Small intestine (tissue), 7 donors: ENCODE measurements around the gene SLC30A4. TPM values are rescaled to one million over a fixed set of nuclear protein-coding genes. Genes with fewer than 3 reads are reported as not detected.

Source experiments
- DNase-seq, 2 donors: peaks; one replicate each; pipeline versions ENCODE4 v3.0.0 to v3.0.0-alpha.2; 2013
- FAIRE-seq: peaks from 2 replicates; lab custom pipeline; 2012; peaks lifted over from hg19 to GRCh38; lab: Jason Lieb, UNC
- H3K27ac ChIP-seq, 3 donors: one replicate each; pipeline ENCODE4 v1.5.1; 2013; ENCODE audit warnings: low read length in 2 of 3, mild to moderate bottlenecking in 2 of 3, control low read depth in 1 of 3, inconsistent platforms in 1 of 3, low read depth in 1 of 3, moderate library complexity in 1 of 3
- H3K27me3 ChIP-seq, 3 donors: one replicate each; pipeline ENCODE4 v1.6.1; 2013; ENCODE audit warnings: low read length in 3 of 3, inconsistent platforms in 1 of 3; ENCODE audit not compliant: control insufficient read depth in 3 of 3, insufficient read depth in 3 of 3
- H3K36me3 ChIP-seq, 3 donors: one replicate each; pipeline ENCODE4 v1.6.1; 2013; ENCODE audit warnings: low read length in 3 of 3, inconsistent platforms in 1 of 3, low read depth in 1 of 3, mild to moderate bottlenecking in 1 of 3, moderate library complexity in 1 of 3; ENCODE audit not compliant: control insufficient read depth in 3 of 3, insufficient read depth in 2 of 3
- H3K4me1 ChIP-seq, 3 donors: one replicate each; pipeline ENCODE4 v1.6.1; 2013; ENCODE audit warnings: low read length in 2 of 3, inconsistent platforms in 1 of 3, low read depth in 1 of 3, mild to moderate bottlenecking in 1 of 3, moderate library complexity in 1 of 3; ENCODE audit not compliant: control insufficient read depth in 3 of 3, insufficient read depth in 2 of 3
- H3K4me3 ChIP-seq, 3 donors: one replicate each; pipeline ENCODE4 v1.5.1; 2013; ENCODE audit warnings: low read length in 3 of 3, control low read depth in 1 of 3, inconsistent platforms in 1 of 3, low read depth in 1 of 3, mild to moderate bottlenecking in 1 of 3, moderate library complexity in 1 of 3
- H3K9me3 ChIP-seq, 2 donors: one replicate each; pipeline ENCODE4 v1.6.1; 2013; ENCODE audit warnings: low read depth in 1 of 2, low read length in 1 of 2; ENCODE audit not compliant: control insufficient read depth in 2 of 2, insufficient read depth in 1 of 2
- WGBS, 3 donors: extraction: QIAGEN DNeasy Blood & Tissue Kit; methylation state at CpG; one replicate each; pipeline ENCODE4 v1.1.7; 2013; 5-methylcytosine and 5-hydroxymethylcytosine counted together
- polyA plus RNA-seq, 4 donors: library from polyadenylated mRNA; stranded (reverse) in 3 of 4; unstranded in 1 of 4; fragments of 200-250 nt in 3 of 4; fragments of 120-200 nt in 1 of 4; gene quantifications; one replicate each; pipeline versions ENCODE4 v1.2.1 to v1.2.3, GENCODE V29; 2013
- donor health status: healthy with polysubstance abuse.
- donor health status: control.
- donor health status: control.
- donor health status: Bipolar disorder and iron deficiency.
- donor health status: healthy.

The SLC30A4 gene
- polyA plus RNA-seq, 4 donors, result 3.2 to 13.6 (median 8.9) TPM

- Histone ChIP-seq H3K36me3 (no peaks in the 10 kb centered on the region), H3K4me1 (peaks cover 0 to 10% (median 0%) of the 10 kb centered on the region in 3 donors), H3K27ac (no peak overlapping the region), H3K4me3 (no peak overlapping the region), H3K9me3 (no peaks in the 10 kb centered on the region), H3K27me3 (peaks cover 0 to 2% (median 0%) of the 10 kb centered on the region in 3 donors)
- no peak for DNase-seq
- FAIRE-seq, result no peak
- WGBS, 3 donors, result 78 to 94% (median 92%) methylated on average over 8 of the region's 8 CpGs
Measured at GRCh38 chr15:45471151-45471550, 51.4 kb downstream of the SLC30A4 start.

DNA sequence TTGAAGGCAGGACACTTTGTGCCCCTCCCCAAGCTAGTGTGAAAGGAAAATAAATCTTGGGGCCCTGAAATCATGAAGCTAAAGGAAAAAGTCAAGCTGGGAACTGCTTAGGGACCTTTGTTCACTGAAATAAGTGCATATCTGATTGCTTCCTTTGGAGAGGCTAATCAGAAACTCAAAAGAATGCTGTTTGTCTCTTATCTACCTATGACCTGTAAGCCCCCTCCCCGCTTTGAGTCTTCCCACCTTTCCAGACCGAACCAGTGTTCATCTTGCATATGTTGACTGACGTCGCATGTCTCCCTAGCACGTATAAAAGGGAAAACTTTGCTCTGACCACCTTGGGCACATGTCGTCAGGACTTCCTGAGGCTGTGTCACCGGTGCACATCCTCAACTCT lies 53.1 kb downstream of the SLC30A4 start:
- no peaks in the 10 kb centered on the region for H3K36me3 ChIP-seq
- H3K4me1 ChIP-seq, result peaks cover 0 to 7% (median 0%) of the 10 kb centered on the region in 3 donors
- no peak overlapping the region for H3K4me3 ChIP-seq
- DNase-seq (peak in 1 of 2 donors; percentile 34), FAIRE-seq (no peak)
- WGBS, 3 donors, result 55 to 84% (median 74%) methylated on average over 7 of the region's 7 CpGs
- no peaks in the 10 kb centered on the region for H3K9me3 ChIP-seq
- H3K27ac ChIP-seq, result no peak overlapping the region
- peaks cover 0 to 2% (median 0%) of the 10 kb centered on the region in 3 donors for H3K27me3 ChIP-seq

GRCh38 chr15:45469027-45469426 lies 53.5 kb downstream of the SLC30A4 start:
- DNase-seq, result no peak
- H3K36me3 ChIP-seq, result no peaks in the 10 kb centered on the region
- H3K27me3 ChIP-seq, result peaks cover 0 to 2% (median 0%) of the 10 kb centered on the region in 3 donors
- H3K27ac ChIP-seq, result no peak overlapping the region
- peaks cover 0 to 7% (median 0%) of the 10 kb centered on the region in 3 donors for H3K4me1 ChIP-seq
- FAIRE-seq, result no peak
- 40 to 68% (median 64%) methylated on average over 2 of the region's 2 CpGs for WGBS, 3 donors
- H3K9me3 ChIP-seq, result no peaks in the 10 kb centered on the region
- H3K4me3 ChIP-seq, result no peak overlapping the region

GRCh38 chr15:45468294-45468693 lies 54.3 kb downstream of the SLC30A4 start:
- 71 to 86% (median 75%) methylated on average over 4 of the region's 4 CpGs for WGBS, 3 donors
- Histone ChIP-seq H3K9me3 (no peaks in the 10 kb centered on the region), H3K4me1 (peaks cover 0 to 7% (median 0%) of the 10 kb centered on the region in 3 donors), H3K4me3 (no peak overlapping the region), H3K27me3 (peaks cover 0 to 2% (median 0%) of the 10 kb centered on the region in 3 donors), H3K27ac (no peak overlapping the region), H3K36me3 (no peaks in the 10 kb centered on the region)
- FAIRE-seq (no peak), DNase-seq (no peak)

GRCh38 chr15:45458746-45459403 lies 63.7 kb downstream of the SLC30A4 start:
- peak overlapping the region in 1 of 3 donors; percentile 38 for H3K4me3 ChIP-seq

GRCh38 chr15:45457641-45458539 lies 64.7 kb downstream of the SLC30A4 start:
- peaks cover 0 to 9% (median 5%) of the 10 kb centered on the region in 3 donors for H3K4me1 ChIP-seq
- no peak for FAIRE-seq
- no peaks in the 10 kb centered on the region for H3K36me3 ChIP-seq
- H3K27ac ChIP-seq, result peak overlapping the region in 2 of 3 donors; percentile 45 to 63
- no peaks in the 10 kb centered on the region for H3K27me3 ChIP-seq
- no peaks in the 10 kb centered on the region for H3K9me3 ChIP-seq
- 1 to 2% (median 2%) methylated on average over 17 of the region's 17 CpGs for WGBS, 3 donors
- peak; percentile 84 to 90 for DNase-seq
- peak overlapping the region in 2 of 3 donors; percentile 10 to 38 for H3K4me3 ChIP-seq

More at GRCh38 chr15:45458746-45459403, 63.7 kb downstream of the SLC30A4 start:
- Histone ChIP-seq H3K9me3 (no peaks in the 10 kb centered on the region), H3K27me3 (no peaks in the 10 kb centered on the region), H3K4me1 (peaks cover 0 to 9% (median 5%) of the 10 kb centered on the region in 3 donors), H3K36me3 (no peaks in the 10 kb centered on the region), H3K27ac (no peak overlapping the region)
- WGBS, 3 donors, result 4 to 6% (median 5%) methylated on average over 12 of the region's 12 CpGs
- DNase-seq, result peak; percentile 76 to 80
- peak; percentile 10 for FAIRE-seq

- peaks cover 0 to 9% (median 5%) of the 10 kb centered on the region in 3 donors for H3K4me1 ChIP-seq
- H3K9me3 ChIP-seq, result peaks cover 0 to 2% of the 10 kb centered on the region in 2 donors
- no peak overlapping the region for H3K4me3 ChIP-seq
- 24 to 29% (median 29%) methylated on average over 5 of the region's 5 CpGs for WGBS, 3 donors
- no peaks in the 10 kb centered on the region for H3K27me3 ChIP-seq
- H3K36me3 ChIP-seq, result no peaks in the 10 kb centered on the region
- peak overlapping the region in 1 of 3 donors; percentile 68 for H3K27ac ChIP-seq
- no peak for FAIRE-seq
- DNase-seq, result no peak
Measured at GRCh38 chr15:45457220-45457619, 65.3 kb downstream of the SLC30A4 start.
